PC-3 (cell line): ENCODE measurements around the gene NPBWR2.
"Not testable (repeated sequence)": the region's sequence is repeated elsewhere in the genome, so short reads cannot be mapped to it uniquely, and the experiment has no call there.

Experiments used
- EZH2 ChIP-seq: fragments of 300-600 bp; sonication (generic); IDR thresholded peaks from one replicate; pipeline ENCODE4 v1.6.1; 2017; ENCODE audit warnings: antibody characterized with exemption, mild to moderate bottlenecking, low read length; ENCODE audit not compliant: unreplicated experiment
- TF ChIP-seq, protein P1 (sequence below): fragments of 300-600 bp; sonication (generic); conservative IDR thresholded peaks from 2 replicates; pipeline ENCODE4 v1.5.1; 2017; ENCODE audit warnings: antibody characterized with exemption, low read depth, mild to moderate bottlenecking, low read length

- TF ChIP-seq, protein P1, sequence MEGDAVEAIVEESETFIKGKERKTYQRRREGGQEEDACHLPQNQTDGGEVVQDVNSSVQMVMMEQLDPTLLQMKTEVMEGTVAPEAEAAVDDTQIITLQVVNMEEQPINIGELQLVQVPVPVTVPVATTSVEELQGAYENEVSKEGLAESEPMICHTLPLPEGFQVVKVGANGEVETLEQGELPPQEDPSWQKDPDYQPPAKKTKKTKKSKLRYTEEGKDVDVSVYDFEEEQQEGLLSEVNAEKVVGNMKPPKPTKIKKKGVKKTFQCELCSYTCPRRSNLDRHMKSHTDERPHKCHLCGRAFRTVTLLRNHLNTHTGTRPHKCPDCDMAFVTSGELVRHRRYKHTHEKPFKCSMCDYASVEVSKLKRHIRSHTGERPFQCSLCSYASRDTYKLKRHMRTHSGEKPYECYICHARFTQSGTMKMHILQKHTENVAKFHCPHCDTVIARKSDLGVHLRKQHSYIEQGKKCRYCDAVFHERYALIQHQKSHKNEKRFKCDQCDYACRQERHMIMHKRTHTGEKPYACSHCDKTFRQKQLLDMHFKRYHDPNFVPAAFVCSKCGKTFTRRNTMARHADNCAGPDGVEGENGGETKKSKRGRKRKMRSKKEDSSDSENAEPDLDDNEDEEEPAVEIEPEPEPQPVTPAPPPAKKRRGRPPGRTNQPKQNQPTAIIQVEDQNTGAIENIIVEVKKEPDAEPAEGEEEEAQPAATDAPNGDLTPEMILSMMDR: not testable (repeated sequence)
- TF ChIP-seq EZH2: not testable (repeated sequence)
Measured at GRCh38 chr20:64117432-64117777, 10.0 kb upstream of the NPBWR2 start.
